Trophoblast cell (in vitro differentiated cells and primary cell): ENCODE measurements around the gene TRAF4.
A peak's percentile ranks its signal among the peaks of the same experiment; 100 is the strongest.

Experiments used
- DNase-seq, 2 donors: peaks; one replicate each; pipeline ENCODE4 v3.0.0-alpha.2; 2016
- H2AFZ ChIP-seq: 2 replicates; pipeline ENCODE4 v1.6.1; 2013; ENCODE audit warnings: low read length, moderate library complexity, mild to moderate bottlenecking; ENCODE audit not compliant: insufficient read depth, poor library complexity
- H2AK5ac ChIP-seq: 2 replicates; pipeline ENCODE4 v1.6.1; 2013; ENCODE audit warnings: mild to moderate bottlenecking, low read length
- H2BK120ac ChIP-seq: 2 replicates; pipeline ENCODE4 v1.6.1; 2013; ENCODE audit warnings: low read length, mild to moderate bottlenecking, moderate library complexity; ENCODE audit not compliant: insufficient read depth, poor library complexity
- H2BK12ac ChIP-seq: 2 replicates; pipeline ENCODE4 v1.6.1; 2013; ENCODE audit warnings: mild to moderate bottlenecking, low read length, moderate library complexity
- H2BK5ac ChIP-seq: 2 replicates; pipeline ENCODE4 v1.6.1; 2013; ENCODE audit warnings: low read length, low read depth, moderate library complexity, mild to moderate bottlenecking; ENCODE audit not compliant: poor library complexity
- H3K14ac ChIP-seq: 2 replicates; pipeline ENCODE4 v1.6.1; 2013; ENCODE audit warnings: mild to moderate bottlenecking, low read length
- H3K18ac ChIP-seq: 2 replicates; pipeline ENCODE4 v1.6.1; 2013; ENCODE audit warnings: mild to moderate bottlenecking, low read length
- H3K23ac ChIP-seq: 2 replicates; pipeline ENCODE4 v1.6.1; 2013; ENCODE audit warnings: low read length
- H3K27ac ChIP-seq: 2 replicates; pipeline ENCODE4 v1.5.1; 2013; ENCODE audit warnings: low read depth, mild to moderate bottlenecking, inconsistent platforms, low read length, moderate library complexity
- H3K27me3 ChIP-seq: 2 replicates; pipeline ENCODE4 v1.6.1; 2013; ENCODE audit warnings: inconsistent platforms, mild to moderate bottlenecking, low read length, moderate library complexity; ENCODE audit not compliant: insufficient read depth
- H3K36me3 ChIP-seq, 2 experiments: 1 replicate in 1 of 2; 2 replicates in 1 of 2; pipeline ENCODE4 v1.6.1; 2013; ENCODE audit warnings: low read length in 2 of 2, mild to moderate bottlenecking in 2 of 2, moderate library complexity in 1 of 2; ENCODE audit not compliant: insufficient read depth in 2 of 2, control insufficient read depth in 1 of 2
- H3K4ac ChIP-seq: 2 replicates; pipeline ENCODE4 v1.6.1; 2013; ENCODE audit warnings: low read depth, mild to moderate bottlenecking, low read length, moderate library complexity
- H3K4me1 ChIP-seq, 2 experiments: 1 replicate in 1 of 2; 2 replicates in 1 of 2; pipeline ENCODE4 v1.6.1; 2013; ENCODE audit warnings: low read length in 2 of 2, mild to moderate bottlenecking in 2 of 2, moderate library complexity in 1 of 2; ENCODE audit not compliant: insufficient read depth in 2 of 2, control insufficient read depth in 1 of 2
- H3K4me2 ChIP-seq: 2 replicates; pipeline ENCODE4 v1.6.1; 2013; ENCODE audit warnings: inconsistent platforms, mild to moderate bottlenecking, low read length, moderate library complexity
- H3K4me3 ChIP-seq: 2 replicates; pipeline ENCODE4 v1.5.1; 2013; ENCODE audit warnings: mild to moderate bottlenecking, low read depth, low read length, inconsistent platforms
- H3K79me1 ChIP-seq: one replicate; pipeline ENCODE4 v1.6.1; 2013; ENCODE audit warnings: low read length
- H3K79me2 ChIP-seq: 2 replicates; pipeline ENCODE4 v1.6.1; 2013; ENCODE audit warnings: low read length, mild to moderate bottlenecking; ENCODE audit not compliant: control insufficient read depth, insufficient read depth, poor library complexity
- H3K9ac ChIP-seq: 2 replicates; pipeline ENCODE4 v1.6.1; 2013; ENCODE audit warnings: mild to moderate bottlenecking, low read length
- H3K9me3 ChIP-seq: 2 replicates; pipeline ENCODE4 v1.6.1; 2013; ENCODE audit warnings: low read depth, mild to moderate bottlenecking, control low read depth, inconsistent platforms, low read length; ENCODE audit not compliant: insufficient read depth
- H4K12ac ChIP-seq: 2 replicates; pipeline ENCODE4 v1.6.1; 2013; ENCODE audit warnings: low read depth, mild to moderate bottlenecking, low read length, moderate library complexity
- H4K8ac ChIP-seq: 2 replicates; pipeline ENCODE4 v1.6.1; 2013; ENCODE audit warnings: low read depth, mild to moderate bottlenecking, low read length, moderate library complexity
- H4K91ac ChIP-seq: one replicate; pipeline ENCODE4 v1.6.1; 2013; ENCODE audit warnings: low read depth, mild to moderate bottlenecking, low read length, moderate library complexity
- WGBS: extraction: QIAGEN DNeasy Blood & Tissue Kit; methylation state at CpG from one replicate; pipeline ENCODE4 v1.1.7; 2013; ENCODE audit warnings: missing lambda C conversion rate; ENCODE audit not compliant: insufficient read length, insufficient coverage; ENCODE audit errors: extremely low coverage; 5-methylcytosine and 5-hydroxymethylcytosine counted together

The TRAF4 gene

DNA sequence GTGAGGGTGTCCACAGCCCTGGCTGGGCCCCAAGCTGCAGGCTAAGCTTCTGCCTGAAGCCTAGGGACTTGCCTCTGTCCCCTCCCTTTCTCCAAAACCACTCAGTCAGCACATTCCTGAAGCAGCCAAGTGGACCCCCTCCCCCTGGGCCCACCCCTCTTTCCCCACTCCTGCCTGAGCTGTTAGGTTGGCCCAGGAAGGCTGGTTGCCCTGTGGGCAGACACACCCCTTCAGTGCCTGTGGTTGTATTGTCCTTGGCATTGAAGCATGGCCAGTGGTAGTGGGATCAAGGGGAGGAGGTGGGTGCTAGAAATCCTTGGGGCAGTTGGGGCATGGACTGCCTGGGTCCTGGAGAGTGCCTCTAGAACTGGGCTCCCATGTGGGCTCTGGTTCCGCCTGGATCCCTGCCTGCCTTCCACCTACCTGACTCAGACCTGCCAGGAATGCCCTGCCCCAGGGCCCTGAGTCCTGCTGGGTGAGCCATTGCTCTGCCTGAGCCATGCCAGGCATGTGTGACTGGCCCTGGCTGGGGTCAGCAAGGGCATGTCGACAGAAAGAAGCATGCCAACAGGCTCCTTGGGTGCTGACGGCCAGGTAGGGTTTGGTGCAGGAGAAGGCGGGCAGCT, 2.1 kb downstream of the TRAF4 start:
- Histone ChIP-seq H2BK12ac (peak overlapping the region; percentile 83), H3K27ac (peak overlapping the region; percentile 100), H3K36me3 (peaks cover 46 to 59% of the 10 kb centered on the region in 2 experiments), H4K91ac (peak overlapping the region; percentile 99), H2AFZ (peak overlapping the region; percentile 37), H3K9ac (peak overlapping the region; percentile 59), H2AK5ac (peak overlapping the region; percentile 89), H4K12ac (peak overlapping the region; percentile 34), H3K9me3 (peaks cover 2% of the 10 kb centered on the region), H3K4me1 (peaks cover 32 to 41% of the 10 kb centered on the region in 2 experiments), H4K8ac (peak overlapping the region; percentile 75), H3K4ac (peak overlapping the region; percentile 99), H3K18ac (peak overlapping the region; percentile 96), H2BK5ac (peak overlapping the region; percentile 95), H3K4me2 (peak overlapping the region; percentile 66), H3K23ac (no peak overlapping the region), H3K27me3 (no peaks in the 10 kb centered on the region), H3K14ac (peak overlapping the region; percentile 90), H3K79me1 (peaks cover 51% of the 10 kb centered on the region), H2BK120ac (peak overlapping the region; percentile 95), H3K4me3 (peak overlapping the region; percentile 96), H3K79me2 (peaks cover 35% of the 10 kb centered on the region)
- WGBS = no CpG with 5 or more reads among the region's 4 CpGs
- peak; percentile 98 for DNase-seq

DNA sequence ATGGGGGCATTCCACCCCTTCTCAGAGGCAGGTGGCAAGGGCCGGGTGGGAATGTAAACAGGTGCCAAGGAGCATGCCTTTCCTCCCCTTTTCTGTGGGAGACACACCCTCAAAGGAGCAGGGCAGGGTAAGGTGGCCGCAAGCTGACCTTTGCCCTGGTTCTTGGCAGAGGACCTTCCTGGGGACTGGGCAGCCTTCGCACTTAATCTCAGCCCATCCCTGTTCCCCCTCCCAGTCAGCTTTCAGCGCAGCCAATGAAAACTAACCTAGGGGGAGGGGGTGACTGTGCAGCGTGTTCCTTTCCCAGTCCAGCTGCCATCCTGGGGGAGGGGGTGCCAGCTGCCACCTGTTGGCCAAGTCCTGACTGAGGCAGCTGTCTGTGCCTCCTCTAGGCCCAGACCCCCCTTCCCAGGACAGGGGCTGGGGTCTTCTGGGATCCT, 2.8 kb downstream of the TRAF4 start:
- H4K8ac ChIP-seq = peak overlapping the region; percentile 75
- H2AFZ ChIP-seq = no peak overlapping the region
- H3K4me3 ChIP-seq = peak overlapping the region; percentile 27
- H3K27ac ChIP-seq = peak overlapping the region; percentile 100
- peak overlapping the region; percentile 66 for H3K4me2 ChIP-seq
- no CpG with 5 or more reads among the region's 5 CpGs for WGBS
- H3K4me1 ChIP-seq = peaks cover 32 to 41% of the 10 kb centered on the region in 2 experiments
- H2BK120ac ChIP-seq = peak overlapping the region; percentile 59
- H2BK12ac ChIP-seq = peak overlapping the region; percentile 73
- peak overlapping the region; percentile 99 for H4K91ac ChIP-seq
- peak overlapping the region; percentile 56 for H4K12ac ChIP-seq
- no peak overlapping the region for H3K9ac ChIP-seq
- H3K36me3 ChIP-seq = peaks cover 52 to 66% of the 10 kb centered on the region in 2 experiments
- H3K23ac ChIP-seq = no peak overlapping the region
- peak overlapping the region; percentile 89 for H3K18ac ChIP-seq
- peak overlapping the region; percentile 66 for H3K4ac ChIP-seq
- peak overlapping the region; percentile 75 for H2AK5ac ChIP-seq
- H3K79me1 ChIP-seq = peaks cover 51% of the 10 kb centered on the region
- peaks cover 2% of the 10 kb centered on the region for H3K9me3 ChIP-seq
- H3K14ac ChIP-seq = peak overlapping the region; percentile 90
- no peaks in the 10 kb centered on the region for H3K27me3 ChIP-seq
- DNase-seq = peak; percentile 65 to 76
- peaks cover 35% of the 10 kb centered on the region for H3K79me2 ChIP-seq
- H2BK5ac ChIP-seq = peak overlapping the region; percentile 95

DNA sequence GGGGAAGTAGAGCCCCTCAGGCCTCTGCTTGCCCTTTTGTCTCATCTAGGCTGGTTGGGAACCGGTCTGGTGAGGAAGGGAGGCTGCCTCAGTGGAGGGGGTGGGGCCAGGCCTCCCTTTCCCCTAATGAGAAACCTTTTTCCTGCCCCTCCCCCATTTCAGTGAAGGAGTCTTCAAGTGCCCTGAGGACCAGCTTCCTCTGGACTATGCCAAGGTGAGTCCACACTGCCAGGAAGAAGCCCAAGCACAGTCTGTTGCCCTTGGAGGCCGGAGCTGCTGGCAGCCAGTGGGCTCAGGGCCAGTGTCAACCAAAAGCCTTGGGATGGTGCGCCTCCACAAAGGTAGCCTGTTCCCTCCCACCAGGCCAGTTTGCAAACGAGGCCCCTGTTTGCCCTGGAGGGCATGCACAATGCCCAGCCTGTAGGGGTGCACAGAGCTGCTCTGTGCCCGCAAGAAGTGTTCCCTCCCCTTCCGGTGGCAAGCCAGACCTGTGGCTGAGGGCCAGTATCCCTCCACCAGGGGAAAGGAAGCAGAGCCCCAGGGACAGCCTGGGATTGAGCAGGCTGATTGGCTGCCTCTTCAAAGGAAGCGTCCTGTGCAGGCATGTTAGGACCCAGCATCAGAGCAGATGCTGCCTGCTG, 3.4 kb downstream of the TRAF4 start:
- Histone ChIP-seq H3K79me1 (peaks cover 49% of the 10 kb centered on the region), H2BK120ac (peak overlapping the region; percentile 59), H4K12ac (peak overlapping the region; percentile 56), H4K91ac (peak overlapping the region; percentile 99), H3K27me3 (no peaks in the 10 kb centered on the region), H3K79me2 (peaks cover 35% of the 10 kb centered on the region), H3K14ac (peak overlapping the region; percentile 87), H3K36me3 (peaks cover 56 to 69% of the 10 kb centered on the region in 2 experiments), H2BK12ac (peak overlapping the region; percentile 73), H3K18ac (peak overlapping the region; percentile 89), H2AFZ (peak overlapping the region; percentile 13), H2AK5ac (peak overlapping the region; percentile 75), H3K23ac (no peak overlapping the region), H3K4me1 (peaks cover 30 to 36% of the 10 kb centered on the region in 2 experiments), H3K4me3 (no peak overlapping the region), H2BK5ac (peak overlapping the region; percentile 95), H3K9me3 (peaks cover 2% of the 10 kb centered on the region), H3K4me2 (peak overlapping the region; percentile 66), H4K8ac (peak overlapping the region; percentile 75), H3K9ac (peak overlapping the region; percentile 11), H3K27ac (peak overlapping the region; percentile 100), H3K4ac (peak overlapping the region; percentile 69)
- WGBS = no CpG with 5 or more reads among the region's 7 CpGs
- DNase-seq = peak; percentile 55 to 57

DNA sequence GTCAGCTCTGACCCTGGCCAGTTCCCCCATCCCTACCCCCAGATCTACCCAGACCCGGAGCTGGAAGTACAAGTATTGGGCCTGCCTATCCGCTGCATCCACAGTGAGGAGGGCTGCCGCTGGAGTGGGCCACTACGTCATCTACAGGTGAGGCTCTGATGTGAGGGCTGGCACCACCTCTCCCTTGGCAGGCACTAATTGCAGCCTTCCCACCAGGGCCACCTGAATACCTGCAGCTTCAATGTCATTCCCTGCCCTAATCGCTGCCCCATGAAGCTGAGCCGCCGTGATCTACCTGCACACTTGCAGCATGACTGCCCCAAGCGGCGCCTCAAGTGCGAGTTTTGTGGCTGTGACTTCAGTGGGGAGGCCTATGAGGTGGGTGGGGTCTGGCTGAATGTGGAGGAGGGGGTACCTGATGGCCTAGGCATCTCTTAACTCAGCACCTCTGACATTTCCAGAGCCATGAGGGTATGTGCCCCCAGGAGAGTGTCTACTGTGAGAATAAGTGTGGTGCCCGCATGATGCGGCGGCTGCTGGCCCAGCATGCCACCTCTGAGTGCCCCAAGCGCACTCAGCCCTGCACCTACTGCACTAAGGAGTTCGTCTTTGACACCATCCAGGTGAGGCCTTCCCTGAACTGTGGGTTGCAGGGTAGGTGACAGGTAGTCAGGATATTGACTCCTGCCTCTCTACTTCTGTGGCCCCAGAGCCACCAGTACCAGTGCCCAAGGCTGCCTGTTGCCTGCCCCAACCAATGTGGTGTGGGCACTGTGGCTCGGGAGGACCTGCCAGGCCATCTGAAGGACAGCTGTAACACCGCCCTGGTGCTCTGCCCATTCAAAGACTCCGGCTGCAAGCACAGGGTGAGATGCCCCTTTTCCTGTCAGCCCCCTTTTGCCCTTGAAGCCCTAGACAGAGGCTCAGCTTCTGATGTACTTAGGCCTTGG, 4.3 kb downstream of the TRAF4 start:
- Histone ChIP-seq H3K4me1 (peaks cover 27 to 32% of the 10 kb centered on the region in 2 experiments), H4K12ac (no peak overlapping the region), H3K4ac (peak overlapping the region; percentile 69), H3K18ac (peak overlapping the region; percentile 84), H3K23ac (no peak overlapping the region), H2BK5ac (peak overlapping the region; percentile 7), H2BK12ac (peak overlapping the region; percentile 20), H3K27me3 (no peaks in the 10 kb centered on the region), H3K79me1 (peaks cover 45% of the 10 kb centered on the region), H3K27ac (peak overlapping the region; percentile 100), H4K91ac (no peak overlapping the region), H3K36me3 (peaks cover 61 to 69% of the 10 kb centered on the region in 2 experiments), H2BK120ac (no peak overlapping the region), H4K8ac (no peak overlapping the region), H3K9ac (no peak overlapping the region), H3K9me3 (peaks cover 2% of the 10 kb centered on the region), H3K14ac (no peak overlapping the region), H2AK5ac (peak overlapping the region; percentile 18), H3K4me2 (no peak overlapping the region), H3K79me2 (peaks cover 35% of the 10 kb centered on the region), H2AFZ (no peak overlapping the region), H3K4me3 (no peak overlapping the region)
- no CpG with 5 or more reads among the region's 18 CpGs for WGBS
- DNase-seq = no peak
